Astrocyte (in vitro differentiated cells and primary cell): ENCODE measurements around the gene ISCU. TPM values are rescaled to one million over a fixed set of nuclear protein-coding genes. Genes with fewer than 3 reads are reported as not detected.
A peak's percentile ranks its signal among the peaks of the same experiment; 100 is the strongest.

Experiments
- DNase-seq: peaks from one replicate; pipeline ENCODE4 v3.0.0-alpha.2; 2010; ENCODE audit warnings: low read depth
- FAIRE-seq: peaks from 2 replicates; lab custom pipeline; 2011; peaks lifted over from hg19 to GRCh38; lab: Jason Lieb, UNC
- H2AFZ ChIP-seq: 2 replicates; pipeline ENCODE4 v1.6.0; 2012; ENCODE audit warnings: low read depth, low read length, inconsistent platforms
- H3K27ac ChIP-seq: 2 replicates; pipeline ENCODE4 v1.5.1; 2011; ENCODE audit warnings: low read depth, low read length, inconsistent platforms
- H3K27me3 ChIP-seq: 2 replicates; pipeline ENCODE4 v1.6.0; 2011; ENCODE audit warnings: low read length, inconsistent platforms; ENCODE audit not compliant: insufficient read depth
- H3K36me3 ChIP-seq: 2 replicates; pipeline ENCODE4 v1.5.1; 2011; ENCODE audit warnings: low read length, inconsistent platforms; ENCODE audit not compliant: insufficient read depth
- H3K4me1 ChIP-seq: 2 replicates; pipeline ENCODE4 v1.5.1; 2011; ENCODE audit warnings: low read length, inconsistent platforms; ENCODE audit not compliant: insufficient read depth
- H3K4me2 ChIP-seq: 2 replicates; pipeline ENCODE4 v1.6.0; 2012; ENCODE audit warnings: low read length, inconsistent platforms
- H3K4me3 ChIP-seq: 2 replicates; pipeline ENCODE4 v1.5.1; 2011; ENCODE audit warnings: low read depth, mild to moderate bottlenecking, low read length, inconsistent platforms; ENCODE audit not compliant: insufficient read depth
- H3K79me2 ChIP-seq: 2 replicates; pipeline ENCODE4 v1.6.0; 2012; ENCODE audit warnings: mild to moderate bottlenecking, low read length, inconsistent platforms; ENCODE audit not compliant: insufficient read depth
- H3K9ac ChIP-seq: 2 replicates; pipeline ENCODE4 v1.6.0; 2012; ENCODE audit warnings: mild to moderate bottlenecking, low read length, inconsistent platforms
- H3K9me3 ChIP-seq: 2 replicates; pipeline ENCODE4 v1.5.1; 2012; ENCODE audit warnings: low read depth, mild to moderate bottlenecking, low read length, inconsistent platforms; ENCODE audit not compliant: insufficient read depth
- H4K20me1 ChIP-seq: 2 replicates; pipeline ENCODE4 v1.6.0; 2012; ENCODE audit warnings: low read length, inconsistent platforms; ENCODE audit not compliant: insufficient read depth
- H3K27ac Mint-ChIP-seq: one replicate; pipeline ENCODE4 v1.8.0; 2021; ENCODE audit warnings: mild to moderate bottlenecking, mixed read lengths; ENCODE audit not compliant: unreplicated experiment
- H3K27me3 Mint-ChIP-seq: one replicate; pipeline ENCODE4 v1.8.0; 2021; ENCODE audit warnings: low read depth, mixed read lengths; ENCODE audit not compliant: unreplicated experiment
- H3K36me3 Mint-ChIP-seq: one replicate; pipeline ENCODE4 v1.8.0; 2021; ENCODE audit warnings: low read depth, mixed read lengths; ENCODE audit not compliant: unreplicated experiment
- H3K4me1 Mint-ChIP-seq: one replicate; pipeline ENCODE4 v1.8.0; 2021; ENCODE audit warnings: low read depth, mixed read lengths; ENCODE audit not compliant: unreplicated experiment
- H3K4me3 Mint-ChIP-seq: one replicate; pipeline ENCODE4 v1.8.0; 2021; ENCODE audit warnings: mild to moderate bottlenecking, moderate library complexity, mixed read lengths; ENCODE audit not compliant: unreplicated experiment
- H3K9me3 Mint-ChIP-seq: one replicate; pipeline ENCODE4 v1.8.0; 2021; ENCODE audit warnings: mild to moderate bottlenecking, mixed read lengths; ENCODE audit not compliant: unreplicated experiment
- EZH2 ChIP-seq: IDR thresholded peaks from 2 replicates; pipeline ENCODE4 v1.6.1; 2012; ENCODE audit warnings: mild to moderate bottlenecking, low read length, inconsistent platforms; ENCODE audit not compliant: insufficient read depth
- total RNA-seq: library from RNA; stranded (reverse); gene quantifications from 2 replicates; pipeline ENCODE4 v1.2.1, GENCODE V29; 2021
- TF ChIP-seq, protein P1 (sequence below): IDR thresholded peaks from 2 replicates; pipeline ENCODE4 v1.5.1; 2011; ENCODE audit warnings: low read depth, mild to moderate bottlenecking, inconsistent platforms, low read length, moderate library complexity; ENCODE audit not compliant: insufficient read depth

ISCU gene
- total RNA-seq, 1 donor from 2014 or later: 124 TPM

DNA sequence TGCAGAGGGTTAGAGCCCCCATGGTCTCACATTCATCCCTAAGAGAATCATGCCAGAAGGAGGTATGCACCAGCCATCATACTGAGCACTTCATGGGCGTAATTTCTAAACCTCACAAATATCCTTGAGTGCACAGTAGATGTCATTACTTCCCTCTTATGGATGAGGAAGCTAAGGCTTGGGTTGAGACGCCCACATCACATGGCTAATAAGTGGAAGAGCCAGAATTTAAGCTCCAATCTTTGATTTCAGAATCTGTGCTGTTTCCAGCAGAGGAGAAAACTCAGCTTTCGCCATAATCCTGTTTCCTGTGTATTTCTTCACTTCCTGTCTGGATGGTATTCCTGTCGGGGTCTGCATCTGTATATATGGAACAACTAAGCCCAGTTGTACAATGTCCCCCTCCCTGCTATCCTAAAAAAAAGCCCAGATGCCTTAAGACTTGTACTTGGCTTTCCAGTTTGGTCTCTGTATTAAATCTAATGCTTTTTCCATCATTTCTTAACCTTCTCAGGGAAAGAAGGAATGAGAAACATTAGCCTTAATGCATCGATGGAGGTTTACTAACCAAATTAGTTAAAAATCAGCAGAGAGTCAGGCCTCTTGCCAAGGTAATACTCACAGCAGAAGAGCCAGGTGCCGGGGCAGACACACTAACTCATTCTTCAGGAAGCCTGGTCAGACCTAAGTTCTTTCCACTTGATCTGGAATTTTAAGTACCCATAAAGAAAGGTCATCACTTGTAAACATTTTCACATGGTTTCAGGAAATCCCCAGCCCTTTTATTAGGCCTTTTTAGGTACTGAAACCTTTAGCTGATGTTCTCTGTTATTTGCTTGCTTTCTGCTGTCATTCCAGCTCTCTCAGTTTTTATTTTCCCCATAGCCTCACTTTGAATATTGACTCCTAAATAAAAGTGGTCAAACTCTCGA, 5.3 kb downstream of the ISCU start:
- no peak overlapping the region for H3K27ac Mint-ChIP-seq
- no peak overlapping the region for H3K27ac ChIP-seq
- no peaks in the 10 kb centered on the region for H3K27me3 ChIP-seq
- peaks cover 3% of the 10 kb centered on the region for H3K36me3 Mint-ChIP-seq
- TF ChIP-seq, protein P1, sequence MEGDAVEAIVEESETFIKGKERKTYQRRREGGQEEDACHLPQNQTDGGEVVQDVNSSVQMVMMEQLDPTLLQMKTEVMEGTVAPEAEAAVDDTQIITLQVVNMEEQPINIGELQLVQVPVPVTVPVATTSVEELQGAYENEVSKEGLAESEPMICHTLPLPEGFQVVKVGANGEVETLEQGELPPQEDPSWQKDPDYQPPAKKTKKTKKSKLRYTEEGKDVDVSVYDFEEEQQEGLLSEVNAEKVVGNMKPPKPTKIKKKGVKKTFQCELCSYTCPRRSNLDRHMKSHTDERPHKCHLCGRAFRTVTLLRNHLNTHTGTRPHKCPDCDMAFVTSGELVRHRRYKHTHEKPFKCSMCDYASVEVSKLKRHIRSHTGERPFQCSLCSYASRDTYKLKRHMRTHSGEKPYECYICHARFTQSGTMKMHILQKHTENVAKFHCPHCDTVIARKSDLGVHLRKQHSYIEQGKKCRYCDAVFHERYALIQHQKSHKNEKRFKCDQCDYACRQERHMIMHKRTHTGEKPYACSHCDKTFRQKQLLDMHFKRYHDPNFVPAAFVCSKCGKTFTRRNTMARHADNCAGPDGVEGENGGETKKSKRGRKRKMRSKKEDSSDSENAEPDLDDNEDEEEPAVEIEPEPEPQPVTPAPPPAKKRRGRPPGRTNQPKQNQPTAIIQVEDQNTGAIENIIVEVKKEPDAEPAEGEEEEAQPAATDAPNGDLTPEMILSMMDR: no peak
- no peak for TF ChIP-seq EZH2
- FAIRE-seq: no peak
- peak; percentile 68 for DNase-seq
- H3K9me3 Mint-ChIP-seq: no peaks in the 10 kb centered on the region
- H3K9ac ChIP-seq: no peak overlapping the region
- H3K4me1 Mint-ChIP-seq: peaks cover 25% of the 10 kb centered on the region
- H3K79me2 ChIP-seq: peaks cover 18% of the 10 kb centered on the region
- peaks cover 45% of the 10 kb centered on the region for H3K36me3 ChIP-seq
- H3K4me2 ChIP-seq: no peak overlapping the region
- peaks cover 15% of the 10 kb centered on the region for H3K4me1 ChIP-seq
- no peaks in the 10 kb centered on the region for H3K9me3 ChIP-seq
- H3K27me3 Mint-ChIP-seq: no peaks in the 10 kb centered on the region
- no peak overlapping the region for H3K4me3 Mint-ChIP-seq
- peaks cover 9% of the 10 kb centered on the region for H4K20me1 ChIP-seq
- no peak overlapping the region for H2AFZ ChIP-seq
- H3K4me3 ChIP-seq: no peak overlapping the region

GRCh38 chr12:108568338-108569154, 6.2 kb downstream of the ISCU start:
- peaks cover 5% of the 10 kb centered on the region for H4K20me1 ChIP-seq
- peaks cover 45% of the 10 kb centered on the region for H3K36me3 ChIP-seq
- Mint-ChIP-seq H3K36me3 (peaks cover 3% of the 10 kb centered on the region), H3K27ac (no peak overlapping the region), H3K4me3 (no peak overlapping the region), H3K4me1 (peaks cover 25% of the 10 kb centered on the region), H3K9me3 (no peaks in the 10 kb centered on the region), H3K27me3 (no peaks in the 10 kb centered on the region)
- no peak for FAIRE-seq
- no peak overlapping the region for H3K9ac ChIP-seq
- no peaks in the 10 kb centered on the region for H3K27me3 ChIP-seq
- H3K4me2 ChIP-seq: no peak overlapping the region
- no peak overlapping the region for H3K27ac ChIP-seq
- no peak for TF ChIP-seq EZH2
- TF ChIP-seq, protein P1: no peak
- peaks cover 10% of the 10 kb centered on the region for H3K79me2 ChIP-seq
- no peak overlapping the region for H3K4me3 ChIP-seq
- H3K4me1 ChIP-seq: peaks cover 8% of the 10 kb centered on the region
- no peak for DNase-seq
- no peaks in the 10 kb centered on the region for H3K9me3 ChIP-seq
- no peak overlapping the region for H2AFZ ChIP-seq
